H9 (cell line): ENCODE measurements around the gene NR2C1. TPM values are rescaled to one million over a fixed set of nuclear protein-coding genes. Genes with fewer than 3 reads are reported as not detected.

Experiments used
- DNase-seq: peaks from one replicate; pipeline ENCODE4 v3.0.0-alpha.2; 2017
- H2AFZ ChIP-seq: one replicate; pipeline ENCODE4 v1.6.1; 2013; ENCODE audit warnings: mild to moderate bottlenecking, low read length, control low read depth, moderate library complexity
- H2AK5ac ChIP-seq: 2 replicates; pipeline ENCODE4 v1.6.1; 2013; ENCODE audit warnings: low read length, control low read depth, mixed read lengths; ENCODE audit not compliant: insufficient read length
- H2BK120ac ChIP-seq: one replicate; pipeline ENCODE4 v1.6.1; 2013; ENCODE audit warnings: low read depth, mild to moderate bottlenecking, low read length, control low read depth, inconsistent platforms; ENCODE audit not compliant: poor library complexity, severe bottlenecking
- H2BK12ac ChIP-seq: 2 replicates; pipeline ENCODE4 v1.6.1; 2013; ENCODE audit warnings: low read length, control low read depth, mixed read lengths, low read depth; ENCODE audit not compliant: insufficient read length
- H2BK15ac ChIP-seq: 2 replicates; pipeline ENCODE4 v1.6.1; 2013; ENCODE audit warnings: low read depth, low read length, control low read depth
- H2BK20ac ChIP-seq: one replicate; pipeline ENCODE4 v1.6.1; 2013; ENCODE audit warnings: low read depth, mild to moderate bottlenecking, low read length, control low read depth, inconsistent platforms; ENCODE audit not compliant: poor library complexity, severe bottlenecking
- H2BK5ac ChIP-seq: 2 replicates; pipeline ENCODE4 v1.6.1; 2013; ENCODE audit warnings: low read length, control low read depth, mixed read lengths; ENCODE audit not compliant: insufficient read length
- H3K14ac ChIP-seq: 2 replicates; pipeline ENCODE4 v1.6.1; 2013; ENCODE audit warnings: low read length, control low read depth; ENCODE audit not compliant: insufficient read depth
- H3K18ac ChIP-seq: 2 replicates; pipeline ENCODE4 v1.6.1; 2013; ENCODE audit warnings: low read depth, mild to moderate bottlenecking, mixed read lengths, low read length, control low read depth; ENCODE audit not compliant: insufficient read length
- H3K23ac ChIP-seq: 2 replicates; pipeline ENCODE4 v1.6.1; 2013; ENCODE audit warnings: low read length, control low read depth, mixed read lengths, low read depth; ENCODE audit not compliant: insufficient read length
- H3K23me2 ChIP-seq: 2 replicates; pipeline ENCODE4 v1.6.1; 2013; ENCODE audit warnings: low read depth, mild to moderate bottlenecking, mixed read lengths, low read length, control low read depth; ENCODE audit not compliant: insufficient read length, poor library complexity, severe bottlenecking
- H3K27ac ChIP-seq: 2 replicates; pipeline ENCODE4 v1.5.1; 2013; ENCODE audit warnings: low read length, control low read depth, mixed read lengths, low read depth; ENCODE audit not compliant: insufficient read length
- H3K27me3 ChIP-seq: 2 replicates; pipeline ENCODE4 v1.6.1; 2013; ENCODE audit warnings: low read length, control low read depth, inconsistent platforms; ENCODE audit not compliant: insufficient read depth
- H3K4ac ChIP-seq: 2 replicates; pipeline ENCODE4 v1.6.1; 2013; ENCODE audit warnings: low read depth, mild to moderate bottlenecking, control low read depth, inconsistent platforms, low read length, moderate library complexity
- H3K4me1 ChIP-seq: 2 replicates; pipeline ENCODE4 v1.6.1; 2013; ENCODE audit warnings: low read length, control low read depth, inconsistent platforms; ENCODE audit not compliant: insufficient read depth
- H3K4me2 ChIP-seq: 2 replicates; pipeline ENCODE4 v1.6.1; 2013; ENCODE audit warnings: low read length, control low read depth, mixed read lengths; ENCODE audit not compliant: insufficient read length, insufficient read depth
- H3K56ac ChIP-seq: 2 replicates; pipeline ENCODE4 v1.6.1; 2013; ENCODE audit warnings: low read depth, mild to moderate bottlenecking, mixed read lengths, low read length, control low read depth; ENCODE audit not compliant: insufficient read length
- H3K79me1 ChIP-seq: 2 replicates; pipeline ENCODE4 v1.6.1; 2013; ENCODE audit warnings: low read depth, mild to moderate bottlenecking, moderate library complexity, low read length, control low read depth, inconsistent platforms; ENCODE audit not compliant: insufficient read depth, poor library complexity, severe bottlenecking
- H3K79me2 ChIP-seq: 2 replicates; pipeline ENCODE4 v1.6.1; 2013; ENCODE audit warnings: low read length, control low read depth, inconsistent platforms; ENCODE audit not compliant: insufficient read depth
- H3K9ac ChIP-seq: 2 replicates; pipeline ENCODE4 v1.6.1; 2013; ENCODE audit warnings: low read length, control low read depth, mixed read lengths; ENCODE audit not compliant: insufficient read length; ENCODE audit errors: extremely low read depth
- H3K9me3 ChIP-seq: one replicate; pipeline ENCODE4 v1.6.1; 2013; ENCODE audit warnings: low read depth, low read length, inconsistent platforms; ENCODE audit not compliant: control insufficient read depth
- H3T11ph ChIP-seq: one replicate; pipeline ENCODE4 v1.6.1; 2013; ENCODE audit warnings: mild to moderate bottlenecking, low read length, control low read depth, inconsistent platforms
- H4K20me1 ChIP-seq: one replicate; pipeline ENCODE4 v1.6.1; 2013; ENCODE audit not compliant: control insufficient read depth, insufficient read length, insufficient read depth
- H4K5ac ChIP-seq: 2 replicates; pipeline ENCODE4 v1.6.1; 2013; ENCODE audit warnings: low read depth, mild to moderate bottlenecking, mixed read lengths, low read length, control low read depth; ENCODE audit not compliant: insufficient read length
- H4K8ac ChIP-seq: replicated peaks from 2 replicates; pipeline ENCODE4 v1.6.1; 2013; ENCODE audit warnings: low read length, control low read depth, mixed read lengths, low read depth; ENCODE audit not compliant: insufficient read length
- H4K91ac ChIP-seq: 2 replicates; pipeline ENCODE4 v1.6.1; 2013; ENCODE audit warnings: low read depth, mild to moderate bottlenecking, moderate library complexity, mixed read lengths, low read length, control low read depth; ENCODE audit not compliant: insufficient read length
- H3K27ac Mint-ChIP-seq, 3 experiments: 2 replicates in 2 of 3; 3 replicates in 1 of 3; pipeline ENCODE4 v1.8.0; 2020 to 2021; ENCODE audit warnings: mixed read lengths in 3 of 3, mild to moderate bottlenecking in 1 of 3, moderate library complexity in 1 of 3
- H3K27me3 Mint-ChIP-seq: 2 replicates; pipeline ENCODE4 v1.8.0; 2021; ENCODE audit warnings: low read depth, mild to moderate bottlenecking, moderate library complexity, mixed read lengths
- H3K36me3 Mint-ChIP-seq, 3 experiments: 2 replicates in 2 of 3; 3 replicates in 1 of 3; pipeline ENCODE4 v1.8.0; 2020 to 2021; ENCODE audit warnings: low read depth in 3 of 3, mixed read lengths in 3 of 3; ENCODE audit not compliant: insufficient read depth in 1 of 3
- H3K4me1 Mint-ChIP-seq, 2 experiments: 2 replicates each; pipeline ENCODE4 v1.8.0; 2020; ENCODE audit warnings: mixed read lengths in 2 of 2
- H3K4me3 Mint-ChIP-seq, 2 experiments: 2 replicates in 1 of 2; 3 replicates in 1 of 2; pipeline ENCODE4 v1.8.0; 2020 to 2021; ENCODE audit warnings: mild to moderate bottlenecking in 2 of 2, mixed read lengths in 2 of 2, moderate library complexity in 1 of 2
- H3K9me3 Mint-ChIP-seq, 2 experiments: 2 replicates in 1 of 2; 3 replicates in 1 of 2; pipeline ENCODE4 v1.8.0; 2020; ENCODE audit warnings: mild to moderate bottlenecking in 2 of 2, mixed read lengths in 2 of 2, moderate library complexity in 1 of 2
- CTCF ChIP-seq: fragments of 200-600 bp; sonication (generic); conservative IDR thresholded peaks from 3 replicates; pipeline ENCODE4 v1.8.0; 2021; ENCODE audit warnings: antibody characterized with exemption, mild to moderate bottlenecking
- WGBS: extraction: QIAGEN DNeasy Blood & Tissue Kit; methylation state at CpG from one replicate; pipeline ENCODE4 v1.1.7; 2013; ENCODE audit warnings: missing lambda C conversion rate, low lambda C conversion rate, mixed read lengths; ENCODE audit not compliant: insufficient read length; ENCODE audit errors: extremely low coverage; 5-methylcytosine and 5-hydroxymethylcytosine counted together
- total RNA-seq: library from RNA; stranded (reverse); gene quantifications from 2 replicates; pipeline ENCODE4 v1.2.1, GENCODE V29; 2021

NR2C1 gene
- total RNA-seq, 1 experiment from 2014 or later, result 47.0 TPM

- Histone ChIP-seq H3K4ac (no peak overlapping the region), H4K20me1 (no peaks in the 10 kb centered on the region), H3K56ac (no peak overlapping the region), H3K23ac (no peak overlapping the region), H4K8ac (no peak overlapping the region), H2AFZ (no peak overlapping the region), H2BK120ac (no peak overlapping the region), H4K91ac (no peak overlapping the region), H3K4me1 (no peaks in the 10 kb centered on the region), H4K5ac (no peak overlapping the region), H3T11ph (no peak overlapping the region), H2BK12ac (no peak overlapping the region), H2AK5ac (no peak overlapping the region), H2BK5ac (no peak overlapping the region), H3K79me1 (no peaks in the 10 kb centered on the region), H2BK20ac (no peak overlapping the region), H3K14ac (no peak overlapping the region), H3K27ac (no peak overlapping the region), H3K4me2 (no peak overlapping the region), H3K23me2 (no peaks in the 10 kb centered on the region), H3K9me3 (no peaks in the 10 kb centered on the region), H3K79me2 (no peaks in the 10 kb centered on the region), H3K18ac (no peak overlapping the region), H3K27me3 (no peaks in the 10 kb centered on the region), H2BK15ac (no peak overlapping the region), H3K9ac (no peak overlapping the region)
- H3K4me1 Mint-ChIP-seq, result no peaks in the 10 kb centered on the region
- H3K4me3 Mint-ChIP-seq, result no peak overlapping the region
- no peaks in the 10 kb centered on the region for H3K9me3 Mint-ChIP-seq
- 100% methylated on average over 1 of the region's 7 CpGs for WGBS
- DNase-seq, result no peak
- H3K27me3 Mint-ChIP-seq, result no peaks in the 10 kb centered on the region
- H3K27ac Mint-ChIP-seq, result peak overlapping the region in 1 of 3 experiments; percentile 38; a peak in 2 of 7 replicates
- H3K36me3 Mint-ChIP-seq, result peaks cover 31 to 84% (median 70%) of the 10 kb centered on the region in 3 experiments; a peak in 6 of 7 replicates
- no peak for TF ChIP-seq CTCF
Observed at GRCh38 chr12:95107362-95107761, 33.9 kb upstream of the NR2C1 start.
